DMS 273 treated with DMSO at 0.1 percent for 48 hours (cell line): ENCODE results near the gene BSPH1.
"Not testable (repeated sequence)": the region's sequence is repeated elsewhere in the genome, so short reads cannot be mapped to it uniquely, and the experiment has no call there.

Source experiments
- DNase-seq: peaks from one replicate; lab custom pipeline; 2025; lab: John Stamatoyannopoulos, UW

The BSPH1 gene, protein sequence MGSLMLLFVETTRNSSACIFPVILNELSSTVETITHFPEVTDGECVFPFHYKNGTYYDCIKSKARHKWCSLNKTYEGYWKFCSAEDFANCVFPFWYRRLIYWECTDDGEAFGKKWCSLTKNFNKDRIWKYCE

DNA sequence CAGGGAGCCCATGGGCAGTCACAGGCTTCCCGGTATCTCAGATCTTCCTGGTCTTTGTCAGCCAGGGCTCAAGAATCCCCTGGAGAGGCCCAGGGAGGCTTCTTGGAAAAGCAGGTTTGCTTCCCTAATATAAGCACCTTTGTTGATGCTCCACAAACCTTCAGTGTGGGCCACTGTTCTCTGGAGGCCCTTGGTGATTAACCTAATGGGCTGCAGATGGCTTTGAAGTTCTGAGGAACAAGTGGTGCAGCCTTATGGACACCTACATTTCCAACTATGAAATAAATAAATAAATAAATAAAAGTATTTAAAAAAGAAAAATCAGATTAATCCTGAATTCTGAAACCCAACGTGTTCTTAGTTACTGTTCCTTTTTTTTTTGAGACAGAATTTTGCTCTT is at the start of gene BSPH1:
Gene BSPH1 (minus strand): TSS at position 101 of the 400 bp plus-strand sequence. CDS start 89 bp downstream, at position 12.
- DNase-seq = no peak

DNA sequence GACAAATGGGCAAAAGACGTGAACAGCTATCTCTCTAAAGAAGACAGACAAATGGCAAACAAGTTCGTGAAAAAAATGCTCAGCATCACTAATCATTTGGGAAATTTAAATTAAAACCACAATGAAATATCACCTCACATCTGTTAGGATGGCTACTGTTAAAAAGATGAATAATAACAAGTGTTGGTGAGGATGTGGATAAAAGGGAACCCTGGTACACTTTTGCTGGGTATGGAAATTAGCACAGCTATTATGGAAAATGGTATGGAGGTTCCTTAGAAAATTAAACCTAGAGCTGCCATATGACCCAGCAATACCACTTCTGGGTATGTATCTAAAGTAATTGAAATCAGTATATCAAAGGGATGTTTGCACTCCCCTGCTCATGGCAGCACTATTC is 44.8 kb upstream of the BSPH1 start:
- DNase-seq = no peak

DNA sequence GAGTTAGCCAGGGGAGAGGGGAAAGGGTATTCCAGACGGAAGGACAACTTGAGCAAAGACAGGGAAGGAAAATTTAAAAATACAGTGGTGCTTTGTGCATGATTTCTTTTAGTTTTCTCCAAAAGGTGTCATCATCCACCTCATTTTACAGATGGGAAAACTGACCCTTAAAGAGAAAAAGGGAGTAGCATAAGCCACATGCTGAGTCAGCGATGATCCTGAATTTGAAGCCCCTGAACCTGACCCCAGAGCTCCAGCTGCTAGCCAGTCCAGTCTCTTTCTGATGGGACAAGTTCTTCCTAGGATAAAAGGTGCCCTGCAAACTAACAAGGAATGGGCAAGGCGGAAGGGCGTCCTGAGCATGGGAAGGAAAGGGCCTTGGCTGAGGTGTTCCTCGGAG is 41.6 kb upstream of the BSPH1 start:
- no peak for DNase-seq

DNA sequence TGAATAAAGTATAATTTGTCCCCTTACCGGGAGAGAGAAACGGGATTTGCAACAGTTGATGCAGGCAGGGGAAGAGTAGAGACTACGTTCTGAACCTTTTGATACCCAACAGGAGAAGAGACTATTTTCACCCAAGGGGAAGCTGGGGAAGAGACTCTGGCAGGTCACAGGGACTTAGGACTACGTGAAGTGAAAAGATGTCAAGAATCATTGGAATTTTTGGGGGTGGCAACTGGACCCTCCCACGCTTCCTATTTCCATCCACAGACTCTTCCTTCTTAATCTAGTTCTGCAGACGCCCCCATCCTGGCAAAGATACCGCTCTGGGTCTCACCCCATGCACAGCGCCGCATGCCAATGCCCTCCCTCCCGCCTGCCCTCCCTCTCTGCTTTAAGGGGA is 38.1 kb upstream of the BSPH1 start:
- DNase-seq = no peak

DNA sequence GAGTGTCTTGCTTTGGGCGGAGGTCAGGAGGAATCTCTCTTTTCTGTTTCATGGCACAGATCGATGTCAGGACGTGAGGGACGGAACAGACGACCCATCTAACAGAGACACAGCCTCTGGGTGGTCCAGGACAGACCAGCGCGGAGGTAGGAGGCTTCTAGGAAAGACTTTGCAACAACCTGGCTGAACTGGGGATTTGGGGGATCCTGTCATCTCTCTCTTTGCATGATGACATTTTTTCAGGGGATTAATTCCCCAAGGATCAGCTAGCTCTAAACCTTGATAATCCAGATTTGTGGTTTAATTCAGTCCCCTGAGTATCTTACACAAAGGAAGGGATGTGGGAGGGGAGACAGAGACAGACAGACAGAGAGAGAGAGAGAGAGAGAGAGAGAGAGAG is 37.5 kb upstream of the BSPH1 start:
- no peak for DNase-seq

DNA sequence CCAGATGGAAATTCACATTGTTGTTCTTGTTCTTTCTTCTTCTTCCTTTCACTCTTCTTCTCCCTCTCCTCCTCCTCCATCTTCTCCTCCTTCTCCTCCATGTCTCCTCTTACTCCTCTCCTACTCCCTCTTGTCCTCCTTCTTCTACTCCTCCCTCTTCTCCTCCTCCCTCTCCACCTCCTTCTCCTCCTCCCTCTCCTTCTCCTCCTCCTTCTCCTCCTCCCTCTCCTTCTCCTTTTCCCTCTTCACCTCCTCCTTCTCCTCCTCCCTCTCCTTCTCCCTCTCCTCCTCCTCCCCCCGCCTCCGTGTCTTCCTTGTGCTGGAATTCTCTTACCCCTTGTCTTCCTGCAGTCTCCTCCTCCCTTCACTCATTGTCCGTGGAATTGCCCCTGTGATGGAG is 33.5 kb upstream of the BSPH1 start:
- no peak for DNase-seq

DNA sequence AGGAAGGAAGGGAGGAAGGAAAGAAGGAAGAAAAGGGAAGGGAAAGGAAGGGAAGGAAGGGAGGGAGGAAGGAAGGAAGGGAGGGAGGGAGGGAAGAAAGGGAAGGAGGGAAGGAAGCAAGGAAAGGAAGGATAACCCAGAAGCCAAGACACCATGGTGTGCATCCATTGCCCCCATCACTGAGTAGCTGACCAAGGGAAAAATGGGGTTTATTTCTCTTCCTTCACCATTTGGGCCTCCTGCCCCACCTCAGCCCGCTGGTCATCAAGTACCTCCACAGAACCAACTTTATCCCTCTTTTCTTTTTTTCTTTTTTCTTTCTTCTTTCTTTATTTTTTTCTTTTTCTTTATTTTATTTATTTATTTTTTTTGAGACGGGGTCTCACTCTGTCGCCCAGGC is 31.5 kb upstream of the BSPH1 start:
- no peak for DNase-seq

DNA sequence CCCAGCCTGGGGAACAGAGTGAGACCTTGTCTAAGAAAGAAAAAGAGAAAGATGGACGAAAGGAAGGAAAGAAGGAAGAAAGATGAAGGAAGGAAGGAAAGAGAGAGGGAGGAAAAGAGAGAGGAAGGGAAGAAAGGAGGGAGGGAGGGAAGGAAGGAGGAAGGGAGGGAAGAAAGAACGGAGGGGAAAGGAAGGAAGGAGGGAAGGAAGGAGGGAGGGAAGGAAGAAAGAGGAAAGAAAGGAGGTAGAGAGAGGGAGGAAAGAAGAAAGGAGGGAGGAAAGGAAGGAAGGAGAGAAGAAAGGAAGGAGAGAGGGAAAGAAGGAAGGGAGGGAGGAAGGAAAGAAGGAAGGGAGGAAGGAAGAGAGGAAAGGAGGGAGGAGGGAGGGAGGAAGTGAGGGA is 31.0 kb upstream of the BSPH1 start:
- DNase-seq = no peak

DNA sequence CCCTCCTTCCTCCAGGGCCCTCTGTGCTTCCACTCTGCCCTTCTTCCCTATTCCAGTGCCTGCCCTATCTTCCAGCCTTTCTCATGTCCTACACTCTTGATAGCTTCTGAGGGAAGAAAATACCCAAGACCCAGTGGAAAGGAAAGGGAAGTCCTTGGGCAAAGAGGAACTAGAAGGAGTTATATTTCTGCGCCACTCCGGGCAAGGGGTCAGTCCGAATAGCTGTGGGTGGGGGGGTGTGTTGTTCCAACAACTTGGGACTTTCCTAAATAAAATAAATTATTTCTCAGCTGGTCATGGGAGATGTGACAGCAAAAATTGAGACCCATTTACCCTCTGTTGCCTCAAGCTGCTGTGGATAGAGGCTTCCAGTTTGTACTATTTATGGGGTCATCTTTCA is 28.7 kb upstream of the BSPH1 start:
- DNase-seq = no peak

DNA sequence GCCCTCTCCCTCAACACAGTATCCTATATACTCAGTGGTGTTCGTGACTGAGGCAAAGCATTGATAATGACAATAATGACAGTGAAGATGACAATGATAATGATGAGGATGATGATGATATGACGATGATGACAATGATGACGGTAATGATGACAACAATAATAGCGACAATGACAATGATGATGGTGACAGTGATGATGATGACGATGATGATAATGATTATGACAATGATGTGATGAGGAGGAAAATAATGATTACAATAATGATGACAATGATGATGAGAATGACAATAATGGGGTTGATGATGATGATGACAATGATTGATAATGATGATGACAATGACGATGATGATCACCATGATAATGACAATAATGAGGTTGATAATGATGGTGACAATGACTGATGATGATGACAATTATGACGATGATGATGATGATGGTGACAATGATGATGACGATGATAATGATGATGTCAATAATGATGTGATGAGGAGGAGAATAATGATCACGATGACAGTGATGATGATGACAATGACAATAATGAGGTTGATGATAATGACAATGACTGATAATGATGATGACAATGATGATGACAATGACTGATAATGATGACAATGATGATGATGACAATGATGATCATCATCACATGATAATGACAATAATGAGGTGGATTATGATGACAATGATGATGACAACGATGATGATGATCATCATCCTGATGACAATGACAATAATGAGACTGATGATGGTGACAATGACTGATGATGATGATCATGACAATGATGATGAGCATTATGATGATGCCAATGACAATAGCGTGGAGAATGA is 19.2 kb upstream of the BSPH1 start:
- no peak for DNase-seq

DNA sequence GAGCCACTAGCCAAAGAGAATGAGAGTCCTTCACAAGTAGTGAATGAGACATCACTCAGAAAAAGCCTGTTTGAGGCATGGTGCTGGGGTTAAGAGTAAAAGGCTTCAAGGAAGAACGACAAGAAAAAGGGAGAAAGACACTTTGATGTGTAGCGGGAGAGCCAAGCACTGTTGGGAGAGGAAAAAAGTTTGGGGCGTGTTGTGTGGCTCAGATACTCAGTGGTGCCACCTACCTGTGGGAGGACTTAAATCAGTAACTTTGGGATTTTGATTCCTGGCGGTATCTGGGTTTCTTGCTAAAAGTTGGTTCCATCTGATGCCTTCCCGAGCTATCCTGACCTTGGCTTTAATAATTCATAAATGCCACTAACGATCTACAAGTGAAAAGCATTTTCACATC is 14.8 kb upstream of the BSPH1 start:
- DNase-seq = no peak

DNA sequence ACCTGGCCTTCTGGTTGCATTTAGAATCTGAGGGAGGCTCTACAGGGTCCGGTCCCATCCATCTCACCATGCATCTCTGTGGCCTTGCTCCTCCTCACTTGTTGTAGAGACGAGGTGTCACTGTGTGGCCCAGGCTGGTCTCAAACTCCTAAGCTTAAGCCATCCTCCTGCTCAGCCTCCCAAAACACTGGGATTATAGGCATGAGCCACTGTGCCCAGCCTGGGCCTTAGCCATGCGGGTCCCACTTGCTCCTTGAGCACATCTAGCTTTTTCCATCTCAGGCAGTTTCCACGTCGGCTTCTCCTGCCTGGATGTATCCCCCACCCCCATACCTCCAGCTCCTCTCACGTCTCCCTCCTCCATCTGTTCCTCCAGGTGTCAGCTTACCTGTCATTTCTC is 12.3 kb upstream of the BSPH1 start:
- no peak for DNase-seq

DNA sequence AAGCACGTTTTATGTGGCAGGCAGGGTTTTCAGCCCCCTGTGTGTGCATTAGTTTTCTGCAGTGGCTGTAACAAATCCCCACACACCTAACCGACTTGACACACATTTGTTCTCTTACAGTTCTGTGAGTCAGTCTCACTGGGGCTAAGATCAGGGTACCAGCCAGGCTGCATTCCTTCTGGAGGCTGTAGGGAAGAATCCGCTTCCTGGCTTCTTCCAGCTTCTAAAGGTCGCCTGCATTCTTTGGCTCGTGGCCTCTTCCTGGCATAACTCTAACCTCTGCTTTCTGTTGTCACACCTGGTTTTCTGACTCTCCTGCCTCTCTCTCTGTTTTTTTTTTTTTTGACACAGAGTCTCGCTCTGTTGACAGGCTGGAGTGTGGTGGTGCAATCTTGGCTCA is 8.9 kb upstream of the BSPH1 start:
- no peak for DNase-seq

DNA sequence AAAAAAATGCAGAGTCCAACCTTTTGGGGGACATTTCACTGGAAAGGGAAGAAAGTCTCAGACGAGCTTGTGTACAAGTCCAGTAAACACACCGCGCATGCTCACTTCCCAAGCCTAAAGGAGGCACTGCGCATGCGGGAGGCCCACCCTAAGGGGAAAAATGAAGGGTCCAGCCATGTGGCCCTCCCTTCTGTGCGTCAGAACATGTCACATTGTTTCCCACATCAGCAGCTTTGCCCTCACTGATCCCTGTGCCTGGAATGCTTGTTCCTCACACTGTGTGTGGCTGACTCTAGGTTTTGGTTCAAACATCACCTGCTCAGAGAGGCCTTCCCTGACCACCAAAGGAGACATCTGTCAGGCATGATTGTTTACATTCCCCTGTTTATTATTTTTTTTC is 6.8 kb upstream of the BSPH1 start:
- DNase-seq = no peak

DNA sequence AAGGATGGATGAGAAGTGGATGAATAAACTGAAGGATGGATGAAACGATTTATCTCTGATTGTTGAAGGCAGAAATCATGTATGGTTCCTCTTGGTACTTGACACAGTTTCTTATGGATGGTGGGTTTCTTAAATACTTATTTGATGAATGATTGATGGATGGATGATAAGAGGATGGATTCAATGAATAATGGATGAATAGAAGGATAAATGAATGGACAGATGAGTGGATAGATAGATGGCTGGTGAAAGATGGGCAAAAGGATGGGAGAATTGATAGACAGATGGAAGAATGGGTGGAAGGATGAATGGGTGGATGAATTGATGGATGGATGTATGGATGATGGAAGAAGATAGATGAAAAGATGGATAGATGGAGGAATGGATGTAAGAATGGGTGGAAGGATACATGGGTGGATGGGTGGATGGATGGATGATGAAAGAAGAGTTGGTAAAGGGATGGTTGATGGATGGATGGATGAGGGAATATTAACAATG is 4.3 kb upstream of the BSPH1 start:
- no peak for DNase-seq

DNA sequence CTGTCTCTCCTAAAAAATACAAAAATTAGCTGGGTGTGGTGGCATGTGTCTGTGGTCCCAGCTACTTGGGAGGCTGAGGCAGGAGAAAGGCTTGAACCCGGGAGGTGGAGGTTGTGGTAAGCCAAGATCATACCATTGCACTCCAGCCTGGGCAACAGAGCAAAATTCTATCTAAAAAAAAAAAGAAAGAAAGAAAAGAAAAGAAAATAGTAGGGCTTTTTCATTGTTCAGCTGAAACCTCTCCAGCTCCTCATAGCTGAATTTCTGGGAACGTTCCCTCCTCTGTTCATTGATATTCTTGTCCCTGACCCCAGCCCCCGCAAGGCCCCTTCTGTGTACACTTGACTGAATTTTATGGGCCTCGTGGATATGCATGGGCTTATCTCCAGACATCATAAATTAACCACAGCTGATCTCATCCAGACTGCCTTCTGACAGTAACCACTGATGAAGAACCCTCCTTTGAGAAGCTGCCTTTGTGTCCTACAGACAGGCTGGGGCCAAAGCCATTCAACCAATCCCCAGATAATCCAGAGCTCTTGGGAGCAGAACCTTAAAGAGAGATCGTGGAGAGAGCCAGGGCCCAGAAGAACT is 2.3 kb upstream of the BSPH1 start, which contains the start of gene ELSPBP1:
Gene ELSPBP1 (plus strand): TSS at position 424 of the 594 bp plus-strand sequence. CDS start 14,036 bp downstream, outside the sequence.
- DNase-seq = no peak

DNA sequence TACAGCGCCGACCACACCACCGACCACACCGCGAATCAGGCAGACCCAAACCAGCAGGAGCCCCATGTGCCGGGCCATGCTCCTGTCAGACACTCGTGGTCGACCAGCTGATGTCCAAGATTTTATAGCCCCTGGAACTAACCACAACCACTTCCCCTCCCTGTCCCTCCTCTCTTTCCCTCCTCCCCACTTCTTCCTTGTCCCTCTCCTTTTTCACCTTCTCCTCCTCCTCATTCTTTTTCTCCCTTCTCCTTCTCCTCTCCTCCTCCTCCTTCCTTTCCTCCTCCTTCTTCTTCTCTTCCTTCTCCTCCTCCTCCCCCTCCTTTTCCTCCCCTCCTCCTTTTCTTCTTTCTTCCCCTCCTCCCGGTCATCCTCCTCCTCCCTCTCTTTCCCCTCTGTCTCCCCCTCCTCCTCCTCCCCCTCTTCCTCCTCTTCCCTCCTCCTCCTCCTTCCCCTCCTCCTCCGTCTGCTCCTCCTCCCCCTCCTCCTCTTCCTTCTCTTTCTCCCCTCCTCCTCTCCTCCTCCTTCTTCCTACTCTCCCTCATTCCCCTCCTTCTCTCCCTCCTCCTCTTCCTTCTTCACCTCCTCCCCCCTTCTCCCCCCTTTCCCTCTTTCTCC is 670 bp downstream of the BSPH1 start:
- DNase-seq = no peak

DNA sequence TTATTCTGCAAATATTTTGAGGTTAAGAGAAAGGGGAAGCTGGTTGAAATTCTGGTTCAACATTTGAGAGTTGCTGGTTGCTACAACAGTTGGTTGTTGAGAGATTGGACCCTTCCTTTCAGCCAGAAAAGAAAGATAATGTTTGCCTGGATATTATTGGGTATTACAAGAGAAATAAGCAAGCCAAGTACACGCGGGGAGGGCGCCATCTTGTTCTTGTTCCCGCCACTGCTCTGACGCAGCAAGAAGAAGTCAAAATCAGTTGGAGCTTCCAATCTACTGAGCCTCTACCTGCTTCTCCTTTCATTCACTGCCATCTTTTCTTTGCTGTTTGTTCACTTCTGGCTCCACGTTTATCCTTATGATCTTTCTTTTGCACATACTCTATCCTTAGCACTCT is 18.4 kb downstream of the BSPH1 start:
- no peak for DNase-seq

DNA sequence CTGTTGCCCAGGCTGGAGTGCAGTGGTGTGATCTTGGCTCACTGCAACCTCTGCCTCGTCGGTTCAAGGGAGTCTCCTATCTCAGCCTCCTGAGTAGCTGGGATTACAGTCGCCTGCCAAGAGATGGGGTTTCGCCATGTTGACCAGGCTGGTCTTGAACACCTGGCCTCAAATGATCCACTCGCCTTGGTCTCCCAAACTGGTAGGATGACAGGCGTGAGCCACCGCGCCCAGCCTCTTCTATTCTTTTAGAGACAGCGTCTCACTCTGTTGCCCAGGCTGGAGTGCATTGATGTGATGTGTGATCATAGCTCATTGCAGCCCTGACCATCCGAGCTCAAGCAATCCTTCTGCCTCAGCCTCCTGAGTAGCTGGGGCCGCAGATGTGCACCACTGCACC is 36.0 kb downstream of the BSPH1 start:
- not testable (repeated sequence) for DNase-seq

DNA sequence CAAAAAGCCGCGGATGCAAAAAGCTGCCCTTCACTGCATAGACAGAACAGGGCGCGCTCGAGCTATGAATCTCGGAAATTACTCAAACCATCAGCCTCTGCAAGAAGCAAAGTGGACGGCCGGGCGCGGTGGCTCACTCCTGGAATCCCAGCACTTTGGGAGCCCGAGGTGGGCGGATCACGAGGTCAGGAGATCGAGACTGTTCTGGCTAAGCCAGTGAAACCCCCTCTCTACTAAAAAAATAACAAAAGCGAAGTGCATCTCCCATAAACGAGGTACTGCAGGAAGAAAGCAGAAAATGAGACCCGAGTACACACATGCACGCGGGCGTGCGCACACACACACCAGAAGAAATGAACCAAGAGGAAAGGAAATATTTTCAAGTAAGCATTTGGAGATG is 39.8 kb downstream of the BSPH1 start:
- not testable (repeated sequence) for DNase-seq

DNA sequence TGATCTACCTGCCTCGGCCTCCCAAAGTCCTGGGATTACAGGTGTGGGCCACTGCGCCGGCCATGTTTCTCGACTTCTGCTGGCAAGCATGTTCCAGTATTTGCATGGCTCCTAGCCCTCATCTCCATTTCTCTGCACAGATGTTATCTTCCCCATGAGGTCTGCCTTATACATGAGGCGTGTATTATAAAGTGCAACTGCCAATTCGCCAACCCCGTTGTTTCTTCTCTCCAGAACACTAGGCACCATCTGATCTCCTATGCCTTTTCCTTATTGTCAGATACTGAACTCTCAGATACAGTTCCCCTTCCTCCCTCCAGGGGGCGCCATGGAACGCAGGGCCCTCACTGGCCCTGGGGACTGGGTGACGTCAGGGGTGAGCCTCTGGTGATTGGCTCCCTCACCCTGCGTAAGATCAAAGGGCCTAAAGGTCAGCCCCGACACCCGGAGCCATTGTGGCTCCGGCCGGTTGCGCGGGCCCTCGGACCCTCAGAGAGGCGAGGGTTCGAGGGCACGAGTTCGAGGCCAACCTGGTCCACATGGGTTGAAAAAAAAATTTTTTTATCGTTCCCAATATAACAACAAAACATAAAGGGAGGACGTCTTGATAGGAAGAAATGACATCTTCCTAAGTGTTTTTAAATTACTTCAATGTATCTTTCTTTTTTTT is 42.0 kb downstream of the BSPH1 start:
- DNase-seq = not testable (repeated sequence)

DNA sequence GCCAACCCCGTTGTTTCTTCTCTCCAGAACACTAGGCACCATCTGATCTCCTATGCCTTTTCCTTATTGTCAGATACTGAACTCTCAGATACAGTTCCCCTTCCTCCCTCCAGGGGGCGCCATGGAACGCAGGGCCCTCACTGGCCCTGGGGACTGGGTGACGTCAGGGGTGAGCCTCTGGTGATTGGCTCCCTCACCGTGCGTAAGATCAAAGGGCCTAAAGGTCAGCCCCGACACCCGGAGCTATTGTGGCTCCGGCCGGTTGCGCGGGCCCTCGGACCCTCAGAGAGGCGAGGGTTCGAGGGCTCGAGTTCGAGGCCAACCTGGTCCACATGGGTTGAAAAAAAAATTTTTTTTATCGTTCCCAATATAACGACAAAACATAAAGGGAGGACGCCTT is 63.4 kb downstream of the BSPH1 start:
- not testable (repeated sequence) for DNase-seq
